Measurements from ENCODE around the gene PDPK1.

DNA sequence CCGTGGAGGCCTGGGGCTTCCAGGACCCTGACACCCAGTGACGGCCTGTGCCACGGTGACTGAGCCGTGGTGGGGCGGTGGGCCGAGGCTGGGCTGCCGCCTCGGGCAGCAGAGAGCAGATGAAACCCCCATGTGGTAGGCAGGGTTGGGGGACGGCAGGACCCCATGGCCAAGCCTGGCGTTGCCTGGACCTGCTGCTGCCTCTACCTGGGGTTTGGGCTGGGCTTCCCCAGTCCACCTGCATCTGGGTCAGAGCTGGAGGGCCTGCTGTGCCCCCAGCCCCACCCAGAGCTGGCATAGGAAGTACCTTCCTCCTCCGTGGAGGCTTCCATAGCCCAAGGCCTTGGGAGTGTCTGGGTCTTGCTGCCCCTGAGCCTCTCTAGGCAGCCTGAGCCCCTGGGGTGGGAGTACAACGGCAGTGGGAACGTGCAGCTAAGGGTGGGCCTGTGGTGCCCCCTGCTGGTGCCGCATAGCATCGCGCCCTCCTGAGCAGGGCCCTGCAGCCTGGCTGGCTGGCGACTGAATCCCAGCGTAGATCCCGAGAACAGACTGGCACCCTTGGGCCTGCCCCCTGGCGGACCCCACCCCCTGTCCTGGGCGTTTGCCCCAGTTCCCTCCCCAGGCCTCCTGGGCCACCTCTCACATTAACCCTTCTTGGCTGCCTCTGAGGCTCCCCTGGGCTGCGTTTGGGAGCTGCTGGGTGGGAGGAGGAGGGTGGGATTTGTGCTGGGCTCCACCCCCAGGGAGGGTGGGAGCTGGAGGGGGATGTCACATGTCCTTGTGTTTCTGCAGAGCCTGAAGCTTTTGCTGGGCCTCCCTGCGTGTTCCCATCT lies 36.7 kb upstream of the PDPK1 start:
- TF ChIP-seq, protein P1, sequence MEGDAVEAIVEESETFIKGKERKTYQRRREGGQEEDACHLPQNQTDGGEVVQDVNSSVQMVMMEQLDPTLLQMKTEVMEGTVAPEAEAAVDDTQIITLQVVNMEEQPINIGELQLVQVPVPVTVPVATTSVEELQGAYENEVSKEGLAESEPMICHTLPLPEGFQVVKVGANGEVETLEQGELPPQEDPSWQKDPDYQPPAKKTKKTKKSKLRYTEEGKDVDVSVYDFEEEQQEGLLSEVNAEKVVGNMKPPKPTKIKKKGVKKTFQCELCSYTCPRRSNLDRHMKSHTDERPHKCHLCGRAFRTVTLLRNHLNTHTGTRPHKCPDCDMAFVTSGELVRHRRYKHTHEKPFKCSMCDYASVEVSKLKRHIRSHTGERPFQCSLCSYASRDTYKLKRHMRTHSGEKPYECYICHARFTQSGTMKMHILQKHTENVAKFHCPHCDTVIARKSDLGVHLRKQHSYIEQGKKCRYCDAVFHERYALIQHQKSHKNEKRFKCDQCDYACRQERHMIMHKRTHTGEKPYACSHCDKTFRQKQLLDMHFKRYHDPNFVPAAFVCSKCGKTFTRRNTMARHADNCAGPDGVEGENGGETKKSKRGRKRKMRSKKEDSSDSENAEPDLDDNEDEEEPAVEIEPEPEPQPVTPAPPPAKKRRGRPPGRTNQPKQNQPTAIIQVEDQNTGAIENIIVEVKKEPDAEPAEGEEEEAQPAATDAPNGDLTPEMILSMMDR (IDR thresholded peaks at IDR 0.05) = peak; percentile 97 to 99 (median 99)
- peak; percentile 39 to 47 for TF ChIP-seq EP300 (IDR thresholded peaks at IDR 0.05)

All from tibial nerve (tissue), 4 donors.